Effector memory CD8-positive, alpha-beta T cell (primary cell): Measurements from ENCODE around the gene ASCC3.
"Not testable (repeated sequence)": the region's sequence is repeated elsewhere in the genome, so short reads cannot be mapped to it uniquely, and the experiment has no call there.

Experiments
- ATAC-seq: fragments of 150-1000 bp; cut with Tn5 transposase; replicated peaks from 2 replicates; pipeline ENCODE4 v1.10.0; 2021; ENCODE audit warnings: mild to moderate bottlenecking, moderate library complexity
- DNase-seq, 3 experiments: peaks; one replicate each; pipeline ENCODE4 v3.0.0; 2021
- H3K27ac Mint-ChIP-seq, 2 donors: one replicate each; pipeline ENCODE4 v1.8.0; 2022; ENCODE audit warnings: mild to moderate bottlenecking in 2 of 2, mixed read lengths in 2 of 2, moderate library complexity in 2 of 2
- H3K27me3 Mint-ChIP-seq, 2 donors: one replicate each; pipeline ENCODE4 v1.8.0; 2022; ENCODE audit warnings: mixed read lengths in 2 of 2
- H3K36me3 Mint-ChIP-seq: one replicate; pipeline ENCODE4 v1.8.0; 2022; ENCODE audit warnings: mild to moderate bottlenecking, moderate library complexity, mixed read lengths; ENCODE audit not compliant: insufficient read depth
- H3K4me1 Mint-ChIP-seq, 2 donors: one replicate each; pipeline ENCODE4 v1.8.0; 2022; ENCODE audit warnings: low read depth in 2 of 2, mixed read lengths in 2 of 2
- H3K4me3 Mint-ChIP-seq, 2 donors: one replicate each; pipeline ENCODE4 v1.8.0; 2022; ENCODE audit warnings: mild to moderate bottlenecking in 2 of 2, mixed read lengths in 2 of 2, moderate library complexity in 2 of 2
- H3K9me3 Mint-ChIP-seq, 2 donors: one replicate each; pipeline ENCODE4 v1.8.0; 2022; ENCODE audit warnings: mixed read lengths in 2 of 2

ASCC3 gene

DNA sequence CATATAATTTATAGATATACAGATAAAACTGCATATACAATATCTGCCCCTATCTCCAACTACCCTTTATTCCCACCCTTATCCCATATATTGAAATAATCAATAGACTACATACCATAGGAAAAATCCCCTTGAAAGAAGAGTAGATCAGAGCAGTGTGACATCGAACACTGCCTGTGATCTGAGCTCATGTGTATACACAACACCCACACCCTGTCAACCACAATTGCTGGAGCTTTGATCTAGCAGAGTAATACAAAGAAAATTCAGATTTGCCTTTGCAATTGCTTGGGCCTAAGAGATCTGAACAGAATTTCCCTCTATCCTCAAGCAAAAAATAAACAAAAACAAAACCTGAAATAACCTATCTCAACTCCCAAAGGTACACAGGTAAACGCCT, 119.3 kb downstream of the ASCC3 start:
- H3K27ac Mint-ChIP-seq, result peak overlapping the region in 1 of 2 donors; percentile 4
- ATAC-seq (no peak), DNase-seq (no peak)
- peaks cover 29% of the 10 kb centered on the region for H3K36me3 Mint-ChIP-seq
- no peaks in the 10 kb centered on the region for H3K27me3 Mint-ChIP-seq
- H3K4me1 Mint-ChIP-seq, result peaks cover 0 to 6% of the 10 kb centered on the region in 2 donors
- H3K9me3 Mint-ChIP-seq, result no peaks in the 10 kb centered on the region
- no peak overlapping the region for H3K4me3 Mint-ChIP-seq

DNA sequence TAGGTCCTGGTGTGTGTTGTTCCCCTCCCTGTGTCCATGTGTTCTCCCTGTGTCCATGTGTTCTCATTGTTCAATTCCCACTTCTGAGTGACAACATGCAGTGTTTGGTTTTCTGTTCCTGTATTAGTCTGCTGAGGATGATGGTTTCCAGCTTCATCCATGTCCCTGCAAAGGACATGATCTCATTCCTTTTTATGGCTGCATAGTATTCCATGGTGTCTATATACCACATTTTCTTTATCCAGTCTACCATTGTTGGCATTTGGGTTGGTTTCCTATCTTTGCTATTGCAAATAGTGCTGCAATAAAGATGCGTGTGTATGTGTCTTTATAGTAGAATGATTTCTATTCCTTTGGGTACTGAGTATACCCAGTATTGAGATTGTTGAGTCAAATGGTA, 122.7 kb downstream of the ASCC3 start:
- ATAC-seq, result not testable (repeated sequence)

DNA sequence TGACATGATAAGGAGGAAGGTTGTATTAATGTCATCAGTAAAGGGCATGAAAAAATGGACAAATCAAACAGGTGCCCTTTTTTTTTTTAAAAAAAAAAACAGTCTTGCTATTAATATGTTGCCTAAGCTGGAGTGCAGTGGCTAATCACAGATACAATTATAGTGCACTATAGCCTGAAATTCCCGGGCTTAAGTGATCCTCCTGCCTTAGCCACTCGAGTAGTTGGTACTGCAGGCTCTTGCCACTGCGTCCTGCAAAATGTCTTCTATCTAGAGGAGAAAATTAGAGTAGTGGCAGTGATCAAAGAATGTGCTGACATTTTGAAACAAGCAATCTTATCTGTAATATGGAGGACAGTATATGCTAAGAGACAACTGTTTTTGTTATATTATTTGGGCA, 127.7 kb downstream of the ASCC3 start:
- Mint-ChIP-seq H3K36me3 (peaks cover 6% of the 10 kb centered on the region), H3K4me3 (no peak overlapping the region), H3K27ac (no peak overlapping the region), H3K9me3 (no peaks in the 10 kb centered on the region), H3K4me1 (peaks cover 0 to 3% of the 10 kb centered on the region in 2 donors), H3K27me3 (no peaks in the 10 kb centered on the region)
- DNase-seq (no peak), ATAC-seq (no peak)

More for the DNA sequence above, 122.7 kb downstream of the ASCC3 start:
- H3K4me3 Mint-ChIP-seq, H3K27ac Mint-ChIP-seq, H3K27me3 Mint-ChIP-seq, H3K9me3 Mint-ChIP-seq, H3K4me1 Mint-ChIP-seq, DNase-seq: not testable (repeated sequence)
- peaks cover 20% of the 10 kb centered on the region for H3K36me3 Mint-ChIP-seq

DNA sequence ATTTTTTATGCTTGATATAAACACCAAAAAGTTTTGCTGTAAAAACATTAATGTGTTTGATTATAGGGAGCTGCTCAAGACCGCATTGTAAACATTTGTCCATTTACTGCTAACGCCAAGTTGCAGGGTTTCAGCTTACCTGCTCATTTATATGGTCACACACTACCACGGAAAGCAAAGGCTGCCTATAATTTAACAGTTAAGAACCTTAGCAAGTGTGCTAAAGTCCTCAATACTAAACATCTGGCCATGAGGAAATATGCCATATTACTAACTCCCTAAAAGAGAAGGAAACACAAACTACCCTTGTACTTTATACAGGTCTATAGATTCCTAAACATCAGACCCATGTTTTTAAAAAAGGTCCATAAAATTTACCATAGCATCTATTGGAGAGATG, 129.5 kb downstream of the ASCC3 start:
- H3K36me3 Mint-ChIP-seq, result peaks cover 6% of the 10 kb centered on the region
- H3K4me1 Mint-ChIP-seq, result no peaks in the 10 kb centered on the region
- no peaks in the 10 kb centered on the region for H3K27me3 Mint-ChIP-seq

DNA sequence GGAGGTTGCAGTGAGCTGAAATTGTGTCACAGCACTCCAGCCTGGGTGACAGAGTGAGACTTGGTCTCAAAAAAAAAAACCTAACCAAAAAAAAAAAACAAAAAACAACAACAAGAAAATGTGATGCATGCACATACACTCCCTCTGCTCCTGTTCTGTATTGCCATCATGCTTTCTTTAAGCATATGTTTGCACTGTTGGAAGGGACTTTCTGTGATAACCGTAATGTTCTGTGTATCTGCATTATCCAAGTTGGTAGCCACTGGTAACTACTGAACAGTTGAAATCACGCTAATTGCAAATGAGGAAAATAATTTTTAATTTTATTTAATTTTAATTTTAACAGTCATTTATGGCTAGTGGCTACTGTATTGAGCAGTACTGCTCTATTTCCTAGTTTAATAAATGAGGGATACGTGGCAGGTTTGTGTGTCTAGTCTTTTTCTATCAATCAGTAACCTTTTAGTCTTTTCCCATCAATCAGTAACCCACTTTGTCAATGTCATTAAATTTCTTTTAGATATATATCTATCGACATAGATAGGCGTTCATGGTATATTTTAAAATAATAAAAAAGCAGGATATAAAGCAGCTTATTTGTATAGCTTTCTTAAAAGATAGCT, 135.6 kb downstream of the ASCC3 start:
- Mint-ChIP-seq H3K4me3 (no peak overlapping the region), H3K27me3 (no peaks in the 10 kb centered on the region), H3K4me1 (peaks cover 2 to 8% of the 10 kb centered on the region in 2 donors), H3K27ac (no peak overlapping the region), H3K36me3 (no peaks in the 10 kb centered on the region), H3K9me3 (peaks cover 6 to 12% of the 10 kb centered on the region in 2 donors)
- ATAC-seq, result no peak
- no peak for DNase-seq

More for the DNA sequence above, 129.5 kb downstream of the ASCC3 start:
- H3K4me3 Mint-ChIP-seq, result no peak overlapping the region
- no peak overlapping the region for H3K27ac Mint-ChIP-seq
- ATAC-seq (no peak), DNase-seq (no peak)
- no peaks in the 10 kb centered on the region for H3K9me3 Mint-ChIP-seq

DNA sequence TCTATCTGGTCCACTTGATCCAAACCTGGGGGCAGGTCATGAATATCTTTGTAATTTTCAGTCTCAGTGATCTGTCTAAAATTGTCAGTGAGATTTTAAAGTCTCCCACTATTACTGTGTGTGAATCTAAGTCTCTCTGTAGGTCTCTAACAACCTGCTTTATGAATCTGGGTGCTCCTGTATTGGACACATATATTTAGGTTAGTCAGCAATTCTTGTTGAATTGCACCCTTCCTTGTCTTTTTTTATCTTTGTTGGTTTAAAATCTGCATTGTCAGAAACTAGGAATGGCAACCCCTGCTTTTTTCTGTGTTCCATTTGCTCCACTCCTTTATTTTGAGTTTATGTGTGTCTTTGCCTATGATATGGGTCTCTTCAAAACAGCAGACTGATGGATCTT, 140.7 kb downstream of the ASCC3 start:
- DNase-seq (no peak), ATAC-seq (no peak)
- no peaks in the 10 kb centered on the region for H3K27me3 Mint-ChIP-seq
- H3K4me1 Mint-ChIP-seq, result peaks cover 20 to 41% of the 10 kb centered on the region in 2 donors
- H3K36me3 Mint-ChIP-seq, result no peaks in the 10 kb centered on the region
- H3K9me3 Mint-ChIP-seq, result peaks cover 6 to 15% of the 10 kb centered on the region in 2 donors
- no peak overlapping the region for H3K4me3 Mint-ChIP-seq
- H3K27ac Mint-ChIP-seq, result no peak overlapping the region

DNA sequence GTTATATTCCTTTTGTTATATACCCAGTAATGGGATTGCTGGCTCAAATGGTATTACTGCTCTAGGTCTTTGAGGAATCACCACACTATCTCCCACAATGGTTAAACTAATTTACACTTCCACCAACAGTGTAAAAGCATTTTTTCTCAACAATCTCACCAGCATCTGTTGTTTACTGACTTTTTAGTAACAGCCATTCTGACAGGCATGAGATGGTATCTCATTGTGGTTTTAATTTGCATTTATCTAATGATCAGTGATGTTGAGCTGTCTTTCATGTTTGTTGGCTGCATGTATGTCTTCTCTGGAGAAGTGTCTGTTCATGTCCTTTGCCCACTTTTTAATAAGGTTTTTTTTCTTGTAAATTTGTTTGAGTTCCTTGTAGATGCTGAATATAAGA, 143.4 kb downstream of the ASCC3 start:
- H3K4me1 Mint-ChIP-seq, result peaks cover 20 to 37% of the 10 kb centered on the region in 2 donors
- not testable (repeated sequence) for H3K27me3 Mint-ChIP-seq, DNase-seq, ATAC-seq, H3K36me3 Mint-ChIP-seq, H3K4me3 Mint-ChIP-seq
- H3K9me3 Mint-ChIP-seq, result peaks cover 6 to 15% of the 10 kb centered on the region in 2 donors
- H3K27ac Mint-ChIP-seq, result peak overlapping the region; percentile 61 to 68

DNA sequence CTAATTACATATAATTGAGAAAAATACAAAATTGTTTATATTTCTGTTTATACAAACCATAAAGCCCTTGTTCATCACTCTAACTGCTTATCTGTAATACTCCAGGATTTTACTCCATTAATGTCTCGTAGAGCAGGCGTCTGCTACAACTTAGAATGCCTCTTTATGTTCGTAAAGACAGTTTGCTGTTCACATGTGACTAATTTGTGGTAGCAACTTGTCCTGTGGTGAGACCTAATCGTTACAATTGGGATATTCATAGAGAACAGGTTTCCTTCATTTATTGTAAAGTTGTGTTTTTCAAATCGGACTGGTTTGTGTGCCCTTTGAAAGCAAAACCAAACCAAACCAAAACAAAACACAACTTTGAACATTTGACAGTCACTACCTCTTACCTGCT, 149.7 kb downstream of the ASCC3 start:
- no peaks in the 10 kb centered on the region for H3K27me3 Mint-ChIP-seq

DNA sequence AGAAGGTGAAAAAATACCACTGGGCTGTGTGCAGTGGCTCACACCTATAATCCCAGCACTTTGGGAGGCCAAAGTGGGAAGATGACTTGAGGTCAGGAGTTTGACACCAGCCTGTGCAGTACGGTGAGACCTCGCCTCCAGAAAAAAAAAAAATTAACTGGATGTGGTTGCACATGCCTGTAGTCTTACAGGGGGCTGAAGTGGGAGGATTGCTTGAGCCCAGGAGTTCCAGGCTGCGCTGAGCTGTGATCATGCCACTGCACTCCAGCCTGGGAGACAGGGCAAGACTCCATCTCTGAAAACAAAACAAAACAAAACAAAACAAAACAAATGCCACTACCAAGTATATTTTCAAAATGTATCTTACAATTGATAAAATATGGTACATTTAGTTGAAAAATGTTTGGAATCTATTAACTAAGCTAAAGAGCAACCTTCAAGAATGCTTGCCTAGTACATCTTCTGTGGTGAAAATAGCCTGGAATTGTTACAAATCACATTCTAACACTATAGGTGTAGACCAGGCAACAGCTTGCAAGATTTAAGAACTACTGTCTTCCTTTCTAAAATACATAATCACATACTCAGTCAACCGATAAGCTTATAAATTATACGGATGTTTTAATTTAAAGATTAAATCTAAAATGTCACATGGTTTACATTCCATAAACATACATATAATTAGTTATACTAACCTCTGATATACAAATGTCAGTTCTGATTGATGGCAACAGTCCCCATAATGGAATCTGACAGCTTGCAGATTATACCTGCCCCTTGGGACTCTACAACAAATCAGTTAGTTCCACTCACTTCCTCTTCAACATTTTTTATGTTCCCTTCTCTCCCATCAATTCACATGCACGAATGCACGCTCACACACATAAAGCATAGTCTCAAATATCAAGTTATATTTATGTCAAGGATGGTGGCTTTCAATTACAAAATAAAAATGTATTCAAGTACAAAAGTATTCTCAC, 150.8 kb downstream of the ASCC3 start:
- Mint-ChIP-seq H3K4me1 (peaks cover 0 to 6% of the 10 kb centered on the region in 2 donors), H3K4me3 (no peak overlapping the region), H3K36me3 (peaks cover 7% of the 10 kb centered on the region), H3K9me3 (no peaks in the 10 kb centered on the region), H3K27me3 (no peaks in the 10 kb centered on the region), H3K27ac (no peak overlapping the region)
- DNase-seq, result no peak
- no peak for ATAC-seq

More for the DNA sequence above, 149.7 kb downstream of the ASCC3 start:
- Mint-ChIP-seq H3K36me3 (peaks cover 7% of the 10 kb centered on the region), H3K9me3 (no peaks in the 10 kb centered on the region), H3K4me1 (peaks cover 0 to 6% of the 10 kb centered on the region in 2 donors), H3K27ac (no peak overlapping the region), H3K4me3 (no peak overlapping the region)
- ATAC-seq (no peak), DNase-seq (no peak)

DNA sequence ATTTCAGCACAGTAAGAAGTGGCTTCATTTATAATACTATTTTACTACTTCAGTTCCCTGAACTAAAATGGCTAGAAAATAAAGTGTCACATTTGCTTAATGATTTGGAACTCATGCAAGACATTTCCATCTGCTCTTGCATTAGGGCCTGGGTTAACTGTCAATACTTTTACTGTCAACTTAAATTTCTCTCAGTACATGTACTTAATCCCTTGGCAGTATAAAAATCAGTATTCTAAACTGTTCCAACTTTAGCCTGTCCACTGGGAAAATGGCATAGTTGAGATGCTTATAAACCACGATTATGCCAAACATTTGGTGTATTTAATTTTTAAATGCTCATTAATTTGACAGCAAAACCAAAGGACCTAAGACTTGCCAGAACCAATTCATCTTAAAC, 154.5 kb downstream of the ASCC3 start:
- H3K4me1 Mint-ChIP-seq, result peaks cover 0 to 11% of the 10 kb centered on the region in 2 donors
- no peaks in the 10 kb centered on the region for H3K27me3 Mint-ChIP-seq
- ATAC-seq, result no peak
- no peak overlapping the region for H3K4me3 Mint-ChIP-seq
- no peak for DNase-seq
- no peaks in the 10 kb centered on the region for H3K9me3 Mint-ChIP-seq
- no peak overlapping the region for H3K27ac Mint-ChIP-seq
- peaks cover 8% of the 10 kb centered on the region for H3K36me3 Mint-ChIP-seq

DNA sequence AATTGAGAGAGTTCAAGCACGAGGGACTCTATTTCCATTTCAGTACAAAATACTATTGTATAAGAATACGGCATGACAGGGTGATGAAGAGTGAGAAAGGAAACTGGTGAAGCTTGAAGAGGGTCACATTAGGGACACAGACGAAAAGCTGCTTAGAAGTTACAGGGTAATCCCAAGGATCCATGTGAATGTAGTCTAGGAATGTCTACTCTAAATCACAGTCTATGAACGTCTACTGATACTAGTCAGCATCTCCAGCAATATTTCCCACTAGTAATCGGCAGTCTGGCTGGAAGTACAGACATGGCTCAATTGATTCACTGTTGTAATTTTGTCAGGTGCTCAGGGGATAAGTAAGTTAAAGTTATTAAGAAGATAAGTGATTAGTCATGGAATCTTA, 156.4 kb downstream of the ASCC3 start:
- Mint-ChIP-seq H3K36me3 (peaks cover 6% of the 10 kb centered on the region), H3K27ac (peak overlapping the region; percentile 1 to 8), H3K4me1 (peaks cover 8 to 23% of the 10 kb centered on the region in 2 donors), H3K4me3 (no peak overlapping the region), H3K9me3 (no peaks in the 10 kb centered on the region), H3K27me3 (no peaks in the 10 kb centered on the region)
- ATAC-seq (no peak), DNase-seq (no peak)

DNA sequence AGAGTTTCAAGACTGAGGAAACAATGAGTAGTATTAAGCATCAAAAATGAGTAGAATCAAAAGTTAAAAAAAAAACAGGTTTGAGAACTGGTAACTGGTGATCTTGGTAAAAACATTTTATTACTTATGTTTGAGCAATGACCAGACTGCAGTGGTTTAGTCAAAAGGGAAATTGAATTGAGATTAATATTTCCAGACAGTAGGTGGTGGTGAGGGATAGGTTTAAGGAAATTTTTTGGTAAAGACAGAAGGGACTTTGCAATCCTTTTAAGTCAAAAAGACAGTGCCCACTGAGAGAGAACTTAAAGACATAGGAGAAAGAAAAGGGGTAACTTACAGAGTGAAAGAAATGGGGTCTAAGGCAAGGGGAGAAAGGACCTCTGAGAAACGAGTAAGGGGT, 156.9 kb downstream of the ASCC3 start:
- ATAC-seq, result no peak
- H3K27me3 Mint-ChIP-seq, result no peaks in the 10 kb centered on the region
- H3K27ac Mint-ChIP-seq, result peak overlapping the region; percentile 1 to 8
- H3K4me1 Mint-ChIP-seq, result peaks cover 8 to 24% of the 10 kb centered on the region in 2 donors
- H3K9me3 Mint-ChIP-seq, result no peaks in the 10 kb centered on the region
- no peak for DNase-seq
- no peak overlapping the region for H3K4me3 Mint-ChIP-seq
- peaks cover 6% of the 10 kb centered on the region for H3K36me3 Mint-ChIP-seq

DNA sequence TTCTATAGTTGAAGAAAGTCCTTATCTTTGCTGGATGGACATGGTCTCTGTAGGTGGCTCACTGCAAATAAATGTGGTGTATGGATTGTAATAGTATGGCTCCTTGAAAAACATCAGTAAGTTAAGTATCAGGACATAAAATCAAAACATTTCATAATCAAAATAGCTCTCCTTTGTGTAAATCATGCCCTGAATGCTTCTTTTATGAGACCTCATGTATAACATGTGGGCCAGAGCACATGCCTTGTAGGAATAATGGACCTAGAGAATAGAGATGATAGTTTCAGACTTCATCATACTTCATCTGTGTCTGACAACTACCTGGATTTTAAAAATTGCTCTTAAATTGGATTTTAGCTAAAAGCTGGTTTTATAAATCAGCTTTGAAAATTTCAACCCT, 159.9 kb downstream of the ASCC3 start:
- Mint-ChIP-seq H3K9me3 (no peaks in the 10 kb centered on the region), H3K27me3 (no peaks in the 10 kb centered on the region), H3K36me3 (peaks cover 6% of the 10 kb centered on the region), H3K4me1 (peaks cover 8 to 18% of the 10 kb centered on the region in 2 donors), H3K4me3 (no peak overlapping the region), H3K27ac (peak overlapping the region; percentile 33 to 59)
- no peak for DNase-seq
- ATAC-seq, result no peak
